HepG2 (cell line): ENCODE measurements around the gene SOX13. TPM values are rescaled to one million over a fixed set of nuclear protein-coding genes. Genes with fewer than 3 reads are reported as not detected.

ENCODE experiments used
- AGO1 ChIP-seq: fragments of 200-400 bp; formaldehyde crosslinking; IDR thresholded peaks from 2 replicates; pipeline ENCODE4 v1.6.1; 2017; ENCODE audit warnings: mild to moderate bottlenecking, low read depth, low read length, moderate library complexity; ENCODE audit not compliant: poor library complexity, severe bottlenecking
- BORCS8-MEF2B ChIP-seq: sonication (generic); formaldehyde crosslinking; IDR thresholded peaks from 2 replicates; pipeline ENCODE4 v1.8.0; 2022; ENCODE audit warnings: mild to moderate bottlenecking, missing genetic modification reagents
- CHCHD3 ChIP-seq: sonication (generic); formaldehyde crosslinking; IDR thresholded peaks from 2 replicates; pipeline ENCODE4 v1.8.0; 2022; ENCODE audit warnings: mild to moderate bottlenecking, missing genetic modification reagents, moderate library complexity
- HNF1B ChIP-seq: sonication (generic); formaldehyde crosslinking; IDR thresholded peaks from 2 replicates; pipeline ENCODE4 v1.5.1; 2020; ENCODE audit warnings: mild to moderate bottlenecking, moderate library complexity, missing genetic modification reagents
- KAT8 ChIP-seq: IDR thresholded peaks from 2 replicates; pipeline ENCODE4 v1.6.1; 2016; ENCODE audit warnings: missing genetic modification reagents, missing compliant biosample characterization
- PRMT3 ChIP-seq: sonication (generic); formaldehyde crosslinking; IDR thresholded peaks from 2 replicates; pipeline ENCODE4 v1.8.1; 2022; ENCODE audit warnings: low read depth, mild to moderate bottlenecking, moderate library complexity, missing genetic modification reagents, borderline replicate concordance
- REPIN1 ChIP-seq: sonication (generic); formaldehyde crosslinking; IDR thresholded peaks from 2 replicates; pipeline ENCODE4 v1.8.0; 2022; ENCODE audit warnings: missing genetic modification reagents, low read depth, mild to moderate bottlenecking, borderline replicate concordance
- SALL2 ChIP-seq: sonication (generic); formaldehyde crosslinking; IDR thresholded peaks from 2 replicates; pipeline ENCODE4 v1.8.1; 2023; ENCODE audit warnings: mild to moderate bottlenecking, missing genetic modification reagents, inconsistent platforms
- SIN3B ChIP-seq: fragments of 150-350 bp; IDR thresholded peaks from 2 replicates; pipeline ENCODE4 v1.6.1; 2014; ENCODE audit warnings: low read length
- SP5 ChIP-seq: IDR thresholded peaks from 2 replicates; pipeline ENCODE4 v1.6.1; 2016; ENCODE audit warnings: low read depth, borderline replicate concordance
- THRA ChIP-seq: sonication (generic); formaldehyde crosslinking; IDR thresholded peaks from 2 replicates; pipeline ENCODE4 v1.4.0; 2020; ENCODE audit warnings: missing genetic modification reagents, borderline replicate concordance
- ZNF501 ChIP-seq: sonication (generic); formaldehyde crosslinking; IDR thresholded peaks from 2 replicates; pipeline ENCODE4 v1.5.1; 2020; ENCODE audit warnings: mild to moderate bottlenecking, moderate library complexity, missing genetic modification reagents
- ZNF503 ChIP-seq: sonication (generic); formaldehyde crosslinking; IDR thresholded peaks from 2 replicates; pipeline ENCODE4 v1.4.0; 2020; ENCODE audit warnings: missing genetic modification reagents
- ZNF543 ChIP-seq: sonication (generic); formaldehyde crosslinking; IDR thresholded peaks from 2 replicates; pipeline ENCODE4 v1.4.0; 2020; ENCODE audit warnings: mild to moderate bottlenecking, missing genetic modification reagents
- ZNF644 ChIP-seq: IDR thresholded peaks from 2 replicates; pipeline ENCODE4 v1.6.1; 2016; ENCODE audit warnings: low read depth
- ZNF703 ChIP-seq: sonication (generic); formaldehyde crosslinking; IDR thresholded peaks from 2 replicates; pipeline ENCODE4 v1.5.1; 2020; ENCODE audit warnings: missing genetic modification reagents, mild to moderate bottlenecking, moderate library complexity, borderline replicate concordance
- polyA plus RNA-seq, 8 experiments: library from polyadenylated mRNA; depleted of rRNA in 3 of 8; stranded (reverse) in 7 of 8; unstranded in 1 of 8; fragments of >200 nt; fragmentation: Illumina TruSeq in 4 of 8; extraction: Trizol in 4 of 8; gene quantifications; 2 replicates each; pipeline versions ENCODE4 v1.2.1 to v1.2.3, GENCODE V29; 2011 to 2016; ENCODE audit warnings: low read depth in 4 of 8, missing spikeins in 1 of 8, mixed read lengths in 1 of 8; ENCODE audit not compliant: insufficient read depth in 1 of 8
- total RNA-seq, 5 experiments: library from RNA; depleted of rRNA; stranded (reverse); fragments of >200 nt; fragmentation: Illumina TruSeq; extraction: Trizol; gene quantifications; 2 replicates each; pipeline ENCODE4 v1.2.3, GENCODE V29; 2016; ENCODE audit warnings: low read depth in 1 of 5
- TF ChIP-seq, protein P1 (sequence below): sonication (generic); formaldehyde crosslinking; IDR thresholded peaks from 2 replicates; pipeline ENCODE4 v1.4.0; 2020; ENCODE audit warnings: mild to moderate bottlenecking, missing genetic modification reagents
- TF ChIP-seq, protein P2 (sequence below): sonication (generic); formaldehyde crosslinking; IDR thresholded peaks from 2 replicates; pipeline ENCODE4 v1.9.0; 2021; ENCODE audit warnings: missing genetic modification reagents, borderline replicate concordance
- TF ChIP-seq, protein P3 (sequence below): sonication (generic); formaldehyde crosslinking; IDR thresholded peaks from 2 replicates; pipeline ENCODE4 v1.8.0; 2022; ENCODE audit warnings: mild to moderate bottlenecking, missing genetic modification reagents, moderate library complexity

The SOX13 gene
- total and polyA plus RNA-seq, 2 of the 13 experiments (the other 11 are each of a cell fraction or from before 2014, with no cell fraction given): 13.3 to 15.8 TPM

GRCh38 chr1:204072931-204073836 is at the start of gene SOX13 (continued):
- TF ChIP-seq THRA (0 out of 2 replicates have a peak, but pooled peaks have one; percentile 26), CHCHD3 (CRISPR knock-in tag) (no peak), SP5 (CRISPR knock-in tag) (no peak), ZNF703 (CRISPR knock-in tag) (no peak), AGO1 (no peak), ZNF644 (no peak), HNF1B (CRISPR knock-in tag) (peak; percentile 84), ZNF543 (CRISPR knock-in tag) (0 out of 2 replicates have a peak, but pooled peaks have one; percentile 49), ZNF503 (no peak), BORCS8-MEF2B (CRISPR knock-in tag) (peak; percentile 38; the same call in 1 of the 2 replicates), ZNF501 (peak; percentile 40), PRMT3 (CRISPR knock-in tag) (no peak), REPIN1 (CRISPR knock-in tag) (peak; percentile 71; the same call in 1 of the 2 replicates), SIN3B (no peak), KAT8 (CRISPR knock-in tag) (peak; percentile 68), SALL2 (no peak; the same call in 1 of the 2 replicates)
- TF ChIP-seq, protein P1, sequence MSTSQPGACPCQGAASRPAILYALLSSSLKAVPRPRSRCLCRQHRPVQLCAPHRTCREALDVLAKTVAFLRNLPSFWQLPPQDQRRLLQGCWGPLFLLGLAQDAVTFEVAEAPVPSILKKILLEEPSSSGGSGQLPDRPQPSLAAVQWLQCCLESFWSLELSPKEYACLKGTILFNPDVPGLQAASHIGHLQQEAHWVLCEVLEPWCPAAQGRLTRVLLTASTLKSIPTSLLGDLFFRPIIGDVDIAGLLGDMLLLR (CRISPR knock-in tag): peak; percentile 70; the same call in 1 of the 2 replicates
- TF ChIP-seq, protein P2, sequence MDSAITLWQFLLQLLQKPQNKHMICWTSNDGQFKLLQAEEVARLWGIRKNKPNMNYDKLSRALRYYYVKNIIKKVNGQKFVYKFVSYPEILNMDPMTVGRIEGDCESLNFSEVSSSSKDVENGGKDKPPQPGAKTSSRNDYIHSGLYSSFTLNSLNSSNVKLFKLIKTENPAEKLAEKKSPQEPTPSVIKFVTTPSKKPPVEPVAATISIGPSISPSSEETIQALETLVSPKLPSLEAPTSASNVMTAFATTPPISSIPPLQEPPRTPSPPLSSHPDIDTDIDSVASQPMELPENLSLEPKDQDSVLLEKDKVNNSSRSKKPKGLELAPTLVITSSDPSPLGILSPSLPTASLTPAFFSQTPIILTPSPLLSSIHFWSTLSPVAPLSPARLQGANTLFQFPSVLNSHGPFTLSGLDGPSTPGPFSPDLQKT (CRISPR knock-in tag): no peak
- TF ChIP-seq, protein P3, sequence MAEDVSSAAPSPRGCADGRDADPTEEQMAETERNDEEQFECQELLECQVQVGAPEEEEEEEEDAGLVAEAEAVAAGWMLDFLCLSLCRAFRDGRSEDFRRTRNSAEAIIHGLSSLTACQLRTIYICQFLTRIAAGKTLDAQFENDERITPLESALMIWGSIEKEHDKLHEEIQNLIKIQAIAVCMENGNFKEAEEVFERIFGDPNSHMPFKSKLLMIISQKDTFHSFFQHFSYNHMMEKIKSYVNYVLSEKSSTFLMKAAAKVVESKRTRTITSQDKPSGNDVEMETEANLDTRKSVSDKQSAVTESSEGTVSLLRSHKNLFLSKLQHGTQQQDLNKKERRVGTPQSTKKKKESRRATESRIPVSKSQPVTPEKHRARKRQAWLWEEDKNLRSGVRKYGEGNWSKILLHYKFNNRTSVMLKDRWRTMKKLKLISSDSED: no peak
